Heart left ventricle (tissue), 16 donors: ENCODE data around the gene DENND4C. TPM values are rescaled to one million over a fixed set of nuclear protein-coding genes. Genes with fewer than 3 reads are reported as not detected.
A peak's percentile ranks its signal among the peaks of the same experiment; 100 is the strongest.
"Not testable (repeated sequence)": the region's sequence is repeated elsewhere in the genome, so short reads cannot be mapped to it uniquely, and the experiment has no call there.

Experiments used
- ATAC-seq, 4 donors: fragments of 200-7000 bp; cut with Tn5 transposase; one replicate each; pipeline ENCODE4 v1.9.1; 2020 to 2022; ENCODE audit warnings: moderate library complexity in 4 of 4, mild to moderate bottlenecking in 3 of 4, moderate number of reproducible peaks in 1 of 4
- DNase-seq, 5 donors: peaks; one replicate each; pipeline ENCODE4 v3.0.0-alpha.2; 2020
- H3K27ac ChIP-seq, 12 donors: fragments of 200-600 bp; sonication (generic) in 4 of 12; one replicate each; pipeline versions ENCODE4 v1.5.0 to v1.8.0; 2016 to 2022; ENCODE audit warnings: mild to moderate bottlenecking in 2 of 12
- H3K27me3 ChIP-seq, 9 donors: fragments of 200-600 bp; sonication (generic) in 2 of 9; one replicate each; pipeline versions ENCODE4 v1.5.1 to v1.8.0; 2016 to 2022; ENCODE audit warnings: mild to moderate bottlenecking in 3 of 9
- H3K36me3 ChIP-seq, 9 donors: fragments of 200-600 bp; sonication (generic) in 2 of 9; one replicate each; pipeline versions ENCODE4 v1.5.0 to v1.8.0; 2018 to 2022; ENCODE audit warnings: mild to moderate bottlenecking in 2 of 9
- H3K4me1 ChIP-seq, 12 donors: fragments of 200-600 bp; sonication (generic) in 4 of 12; one replicate each; pipeline versions ENCODE4 v1.5.0 to v1.8.0; 2016 to 2022; ENCODE audit warnings: mild to moderate bottlenecking in 3 of 12
- H3K4me3 ChIP-seq, 12 donors: fragments of 200-600 bp; sonication (generic) in 4 of 12; one replicate each; pipeline versions ENCODE4 v1.5.0 to v1.8.0; 2017 to 2022; ENCODE audit warnings: mild to moderate bottlenecking in 9 of 12, moderate library complexity in 4 of 12
- H3K9me3 ChIP-seq, 12 donors: fragments of 200-600 bp; sonication (generic) in 4 of 12; one replicate each; pipeline versions ENCODE4 v1.5.0 to v1.8.0; 2016 to 2022; ENCODE audit warnings: mild to moderate bottlenecking in 1 of 12
- CTCF ChIP-seq, 12 donors: fragments of 200-600 bp; sonication (generic) in 4 of 12; IDR thresholded peaks; one replicate each; pipeline versions ENCODE4 v1.5.0 to v1.8.0; 2018 to 2022; ENCODE audit warnings: antibody characterized with exemption in 12 of 12, mild to moderate bottlenecking in 5 of 12
- POLR2A ChIP-seq, 2 donors: fragments of 450-650 bp; IDR thresholded peaks; one replicate each; pipeline ENCODE4 v1.6.1; 2017; ENCODE audit warnings: antibody characterized with exemption in 2 of 2, mild to moderate bottlenecking in 2 of 2, moderate library complexity in 2 of 2
- WGBS, 4 donors: extraction: QIAGEN DNeasy Blood & Tissue Kit in 2 of 4; methylation state at CpG; one replicate each; pipeline versions ENCODE4 v1.1.5 to v1.1.7; 2013 to 2018; 5-methylcytosine and 5-hydroxymethylcytosine counted together
- intact Hi-C, 10 donors: fragments of 100-400 bp; cut with DNase I; formaldehyde crosslinking; loops; one replicate each; pipeline versions ENCODE4 v1.11.1 to v1.14.2; 2022
- polyA plus RNA-seq, 2 donors: library from polyadenylated mRNA; stranded (reverse); fragments of 200-250 nt; gene quantifications; one replicate each; pipeline ENCODE4 v1.2.3, GENCODE V29; 2013
- total RNA-seq, 9 donors: library from RNA; depleted of rRNA in 2 of 9; stranded (reverse); fragments of >200 nt in 2 of 9; fragmentation: NEBNext Ultra II Directional in 3 of 9; extraction: Animal tissue kit (Norgen Biotek cat#: 25700) in 3 of 9; gene quantifications; one replicate each; pipeline versions ENCODE4 v1.1.0 to v1.2.4, GENCODE V29; 2016 to 2023
- donor health status: ischemic (EF 13 %, LVEDD 7.1; RV severe dilation, severe dysfunction).
- donor health status: healthy with polysubstance abuse.
- donor health status: DM: no; HTN: yes; CAD: no.
- donor health status: DM: no; HTN: no; CAD: no.
- donor health status: ischemic (EF 25% LVEDD 6.9; RV normal size, moderate dysfunction).
- donor health status: ischemic (EF 25% LVEDD 5.7; RV mildly dilated, moderate dysfunction).
- donor health status: healthy.
- donor health status: DM: yes; HTN: yes; CAD: no.
- donor health status: ischemic (EF 35%, LVEDD 5.7; RV mildly dilated, moderate dysfunction).
- donor health status: nonischemic (EF 11% LVEDD 7.7; RV severe dilation, severe dysfunction).
- donor health status: DM: yes; HTN: yes; CAD: no.
- donor health status: PGD.
- donor health status: ischemic (EF 29% LVEDD 5.4; RV normal size, mild dysfunction).
- donor health status: nonischemic (EF 23%, LVEDD 6.1; RV moderate dilation, normal function).

The DENND4C gene
- total and polyA plus RNA-seq, 11 donors, result 5.4 to 36.9 (median 22.8) TPM

DNA sequence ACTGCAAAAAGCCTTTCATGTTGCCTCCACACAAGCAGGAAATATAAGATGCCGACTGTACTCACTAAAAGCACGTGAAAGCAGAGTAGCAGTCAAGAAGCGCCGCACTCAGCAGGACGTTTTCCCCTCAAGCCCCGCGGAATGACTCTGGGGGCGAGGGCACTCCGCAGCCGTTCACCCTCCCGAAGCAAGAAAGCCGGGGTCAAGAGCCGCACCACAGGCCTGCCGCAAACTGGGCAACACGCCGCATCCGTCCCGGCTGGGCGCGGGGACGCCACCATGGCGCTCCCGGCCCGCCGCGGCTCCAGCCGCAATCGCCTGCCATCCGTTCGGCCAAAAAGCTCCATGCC lies 149.2 kb downstream of the DENND4C start:
- intact Hi-C loops, result loop anchor here in 9 of 10 donors (1.0 to 10.0 kb wide), 13 partner anchors 29 to 285 kb away; partner anchors contain the start of genes ACER2 (in 4 of the 9), DENND4C (in 2 of the 9), HAUS6 (in 2 of the 9) and PLIN2 (in 1 of the 9)
- 0 to 1% (median 1%) methylated on average over 28 to 30 of the region's 30 CpGs for WGBS, 4 donors
- Histone ChIP-seq H3K36me3 (peaks cover 0 to 48% (median 42%) of the 10 kb centered on the region in 9 donors), H3K9me3 (no peaks in the 10 kb centered on the region), H3K27me3 (no peaks in the 10 kb centered on the region), H3K4me3 (peak overlapping the region; percentile 44 to 86 (median 75)), H3K27ac (peak overlapping the region; percentile 64 to 97 (median 91)), H3K4me1 (peaks cover 0 to 38% (median 18%) of the 10 kb centered on the region in 12 donors)
- TF ChIP-seq CTCF (IDR thresholded peaks at IDR 0.05) (peak in 1 of 12 donors; percentile 6), POLR2A (IDR thresholded peaks at IDR 0.05) (no peak)
- no peak for DNase-seq
- peak; percentile 29 to 64 (median 62) for ATAC-seq

DNA sequence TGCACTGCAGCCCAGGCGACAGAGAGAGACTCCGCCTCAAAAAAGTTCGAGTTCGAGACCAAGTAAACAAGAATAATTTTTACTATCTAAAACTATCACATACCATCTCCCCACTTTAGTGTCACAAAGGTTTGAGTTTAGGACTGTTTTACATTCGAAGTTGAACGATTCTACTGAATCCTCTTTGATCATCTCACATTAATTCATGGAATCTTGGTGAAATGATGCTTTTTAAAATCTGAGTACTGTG lies 150.3 kb downstream of the DENND4C start:
- DNase-seq, result no peak
- WGBS, 4 donors, result 39 to 64% (median 58%) methylated on average over 6 of the region's 6 CpGs
- no peak for TF ChIP-seq POLR2A (IDR thresholded peaks at IDR 0.05)
- TF ChIP-seq CTCF (IDR thresholded peaks at IDR 0.05), result no peak
- intact Hi-C loops, result loop anchor here in 7 of 10 donors (1.0 to 10.0 kb wide), 6 partner anchors 28 to 276 kb away; partner anchors contain the start of genes ACER2 (in 4 of the 7), DENND4C (in 1 of the 7) and HAUS6 (in 1 of the 7)
- peaks cover 0 to 38% (median 18%) of the 10 kb centered on the region in 12 donors for H3K4me1 ChIP-seq
- H3K4me3 ChIP-seq, result peak overlapping the region; percentile 44 to 86 (median 75)
- peak overlapping the region; percentile 64 to 97 (median 91) for H3K27ac ChIP-seq
- H3K9me3 ChIP-seq, result no peaks in the 10 kb centered on the region
- peaks cover 0 to 37% (median 31%) of the 10 kb centered on the region in 9 donors for H3K36me3 ChIP-seq
- ATAC-seq, result no peak
- no peaks in the 10 kb centered on the region for H3K27me3 ChIP-seq

DNA sequence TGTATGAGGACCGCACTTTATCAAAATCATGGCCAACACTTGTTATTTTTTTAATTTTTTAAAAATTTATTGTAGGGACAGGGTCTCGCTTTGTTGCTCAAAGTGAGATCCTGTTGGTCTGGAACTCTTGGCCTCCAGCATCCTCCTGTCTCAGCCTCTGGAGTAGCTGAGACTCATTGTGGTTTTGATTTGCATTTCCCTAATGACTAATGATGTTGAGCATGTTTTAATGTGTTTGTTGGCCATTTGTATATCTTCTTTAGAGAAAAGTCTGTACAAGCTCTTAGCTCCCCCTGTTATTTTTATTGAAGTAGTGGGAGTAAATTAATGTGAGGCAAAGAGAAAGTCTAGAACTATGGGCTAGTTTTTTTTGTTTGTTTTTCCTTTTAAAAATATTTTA lies 151.2 kb downstream of the DENND4C start:
- peaks cover 0 to 28% (median 22%) of the 10 kb centered on the region in 9 donors for H3K36me3 ChIP-seq
- no peak overlapping the region for H3K27ac ChIP-seq
- no peak overlapping the region for H3K4me3 ChIP-seq
- peaks cover 0 to 38% (median 18%) of the 10 kb centered on the region in 12 donors for H3K4me1 ChIP-seq
- DNase-seq (no peak), ATAC-seq (no peak)
- 97 to 100% (median 99%) methylated on average over 2 of the region's 2 CpGs for WGBS, 4 donors
- H3K27me3 ChIP-seq, result no peaks in the 10 kb centered on the region
- no peaks in the 10 kb centered on the region for H3K9me3 ChIP-seq
- intact Hi-C loops, result loop anchor here in 5 of 10 donors (2.0 to 10.0 kb wide), 3 partner anchors 27 to 277 kb away; partner anchors contain the start of genes ACER2 (in 4 of the 5) and HAUS6 (in 1 of the 5)
- TF ChIP-seq CTCF (IDR thresholded peaks at IDR 0.05) (no peak), POLR2A (IDR thresholded peaks at IDR 0.05) (no peak)

DNA sequence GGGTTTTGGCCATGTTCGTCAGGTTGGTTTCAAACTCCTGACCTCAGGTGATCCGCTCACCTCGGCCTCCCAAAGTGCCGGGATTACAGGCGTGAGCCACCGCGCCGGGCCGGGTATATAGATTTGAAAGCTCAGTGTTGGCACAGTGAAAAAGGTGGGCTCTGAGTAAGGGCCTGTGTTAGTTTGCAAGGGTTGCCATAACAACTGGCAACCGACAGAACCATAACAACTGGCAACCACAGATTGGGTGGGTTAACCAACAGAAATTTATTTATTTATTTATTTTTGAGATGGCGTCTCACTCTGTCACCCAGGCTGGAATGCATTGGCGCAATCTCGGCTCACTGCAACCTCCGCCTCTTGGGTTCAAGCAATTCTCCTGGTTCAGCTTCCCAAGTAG lies 154.7 kb downstream of the DENND4C start:
- H3K4me1 ChIP-seq, H3K27me3 ChIP-seq, DNase-seq, ATAC-seq, H3K4me3 ChIP-seq, H3K27ac ChIP-seq, H3K36me3 ChIP-seq, H3K9me3 ChIP-seq: not testable (repeated sequence)
- 96 to 98% (median 98%) methylated on average over 14 of the region's 14 CpGs for WGBS, 4 donors
- intact Hi-C loops, result loop anchor here in 1 of 10 donors (10.0 kb wide), 1 partner anchor 280 kb away; the partner anchor contains the start of gene HAUS6
